HepG2 (cell line): Measurements from ENCODE around the gene SCMH1.

ENCODE experiments used
- CREB1 ChIP-seq, 2 experiments: fragments of 450-650 bp in 1 of 2; IDR thresholded peaks; 2 replicates each; pipeline ENCODE4 v1.6.1; 2016 to 2017; ENCODE audit warnings: control low read depth in 1 of 2, mild to moderate bottlenecking in 1 of 2, missing compliant biosample characterization in 1 of 2, missing genetic modification characterization in 1 of 2
- CTCF ChIP-seq: sonication (generic); formaldehyde crosslinking; IDR thresholded peaks from 2 replicates; pipeline ENCODE4 v1.5.0; 2020; ENCODE audit warnings: mild to moderate bottlenecking, missing genetic modification reagents, moderate library complexity
- POLR2A ChIP-seq, 2 experiments: IDR thresholded peaks; 2 replicates each; pipeline ENCODE4 v1.6.1; 2011; ENCODE audit warnings: low read depth in 2 of 2, low read length in 2 of 2, mild to moderate bottlenecking in 1 of 2, moderate library complexity in 1 of 2; ENCODE audit not compliant: insufficient read depth in 1 of 2
- SMARCC2 ChIP-seq: fragments of 450-650 bp; IDR thresholded peaks from 2 replicates; pipeline ENCODE4 v1.6.1; 2017; ENCODE audit warnings: antibody characterized with exemption, mild to moderate bottlenecking

DNA sequence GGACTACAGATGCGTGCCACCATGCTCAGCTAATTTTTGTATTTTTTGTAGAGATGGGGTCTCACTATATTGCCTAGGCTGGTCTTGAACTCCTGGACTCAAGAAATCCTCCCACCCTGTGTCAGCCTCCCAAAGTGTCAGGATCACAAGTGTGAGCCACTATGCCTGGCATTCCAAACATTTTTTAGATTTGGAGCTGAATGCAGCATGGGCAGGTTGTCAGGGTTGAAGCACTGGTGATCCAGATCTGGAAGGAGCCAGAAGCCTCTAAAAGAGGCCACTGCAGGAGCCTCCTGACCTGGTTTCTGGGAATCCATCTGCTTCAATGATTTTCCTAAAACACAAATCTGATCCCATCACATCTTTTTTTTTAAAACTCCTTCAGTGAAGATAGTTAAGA lies 264.4 kb downstream of the SCMH1 start:
- no peak for TF ChIP-seq POLR2A (IDR thresholded peaks at IDR 0.05; ENCODE audit: insufficient read depth in 1 of 2, low read depth in 2 of 2, low read length in 2 of 2)
- no peak for TF ChIP-seq CREB1 (IDR thresholded peaks at IDR 0.05)
- no peak for TF ChIP-seq CREB1 (CRISPR knock-in tag; IDR thresholded peaks at IDR 0.05)
- TF ChIP-seq SMARCC2 = no peak
- TF ChIP-seq CTCF = no peak
